GM13976 (cell line): Measurements from ENCODE around the gene SYCP2.
A peak's percentile ranks its signal among the peaks of the same experiment; 100 is the strongest.

Source experiments
- DNase-seq: peaks from one replicate; pipeline ENCODE4 v3.0.0; 2012; ENCODE audit warnings: low spot score
- in situ Hi-C: fragments of 300-500 bp; cut with MboI; formaldehyde crosslinking; loops from one replicate; pipeline ENCODE4 v1.12.0; 2022; ENCODE audit warnings: low sequenced_read_pairs, mixed read lengths, inconsistent platforms; ENCODE audit not compliant: unreplicated experiment
- TF ChIP-seq, protein P1 (sequence below): IDR thresholded peaks from 2 replicates; pipeline ENCODE4 v1.5.1; 2012; ENCODE audit warnings: borderline replicate concordance, mild to moderate bottlenecking; ENCODE audit not compliant: insufficient read depth; ENCODE audit errors: extremely low read depth, missing control alignments, control extremely low read depth

SYCP2 gene

DNA sequence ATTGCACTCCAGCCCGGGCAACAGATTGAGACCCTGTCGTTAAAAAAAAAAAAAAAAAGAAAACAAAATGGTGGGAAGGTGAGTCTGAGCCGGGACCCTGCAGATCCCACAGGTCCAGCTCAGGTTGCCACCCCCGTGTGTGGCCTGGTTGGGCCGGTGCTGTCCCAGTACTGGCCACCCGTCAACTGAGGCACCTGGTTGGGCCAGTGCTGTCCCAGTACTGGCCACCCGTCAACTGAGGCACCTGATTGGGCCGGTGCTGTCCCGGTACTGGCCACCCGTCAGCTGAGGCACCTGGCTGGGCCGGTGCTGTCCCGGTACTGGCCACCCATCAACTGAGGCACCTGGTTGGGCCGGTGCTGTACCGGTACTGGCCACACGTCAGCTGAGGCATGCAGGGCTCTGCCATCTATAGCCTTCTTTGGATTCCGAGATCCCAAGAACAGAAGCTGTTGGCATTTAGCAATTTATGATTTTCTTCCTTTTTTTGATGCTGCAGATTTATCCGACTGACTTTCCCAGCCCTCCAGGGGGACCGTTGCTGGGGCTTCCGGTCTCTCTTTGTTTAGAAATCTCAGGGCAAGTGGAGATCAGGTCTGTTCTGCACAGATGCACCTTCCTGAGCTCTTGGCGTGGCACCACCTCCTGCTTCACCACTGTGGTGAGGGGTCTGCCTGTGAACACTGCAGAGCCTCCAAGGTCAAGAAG lies 113.8 kb downstream of the SYCP2 start:
- in situ Hi-C loops, result no loop called here
- DNase-seq, result no peak
- TF ChIP-seq, protein P1, sequence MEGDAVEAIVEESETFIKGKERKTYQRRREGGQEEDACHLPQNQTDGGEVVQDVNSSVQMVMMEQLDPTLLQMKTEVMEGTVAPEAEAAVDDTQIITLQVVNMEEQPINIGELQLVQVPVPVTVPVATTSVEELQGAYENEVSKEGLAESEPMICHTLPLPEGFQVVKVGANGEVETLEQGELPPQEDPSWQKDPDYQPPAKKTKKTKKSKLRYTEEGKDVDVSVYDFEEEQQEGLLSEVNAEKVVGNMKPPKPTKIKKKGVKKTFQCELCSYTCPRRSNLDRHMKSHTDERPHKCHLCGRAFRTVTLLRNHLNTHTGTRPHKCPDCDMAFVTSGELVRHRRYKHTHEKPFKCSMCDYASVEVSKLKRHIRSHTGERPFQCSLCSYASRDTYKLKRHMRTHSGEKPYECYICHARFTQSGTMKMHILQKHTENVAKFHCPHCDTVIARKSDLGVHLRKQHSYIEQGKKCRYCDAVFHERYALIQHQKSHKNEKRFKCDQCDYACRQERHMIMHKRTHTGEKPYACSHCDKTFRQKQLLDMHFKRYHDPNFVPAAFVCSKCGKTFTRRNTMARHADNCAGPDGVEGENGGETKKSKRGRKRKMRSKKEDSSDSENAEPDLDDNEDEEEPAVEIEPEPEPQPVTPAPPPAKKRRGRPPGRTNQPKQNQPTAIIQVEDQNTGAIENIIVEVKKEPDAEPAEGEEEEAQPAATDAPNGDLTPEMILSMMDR, result no peak

- in situ Hi-C loops, result no loop called here
- no peak for DNase-seq
- TF ChIP-seq, protein P1, result no peak
Measured at GRCh38 chr20:59818911-59819310, 114.5 kb downstream of the SYCP2 start.

DNA sequence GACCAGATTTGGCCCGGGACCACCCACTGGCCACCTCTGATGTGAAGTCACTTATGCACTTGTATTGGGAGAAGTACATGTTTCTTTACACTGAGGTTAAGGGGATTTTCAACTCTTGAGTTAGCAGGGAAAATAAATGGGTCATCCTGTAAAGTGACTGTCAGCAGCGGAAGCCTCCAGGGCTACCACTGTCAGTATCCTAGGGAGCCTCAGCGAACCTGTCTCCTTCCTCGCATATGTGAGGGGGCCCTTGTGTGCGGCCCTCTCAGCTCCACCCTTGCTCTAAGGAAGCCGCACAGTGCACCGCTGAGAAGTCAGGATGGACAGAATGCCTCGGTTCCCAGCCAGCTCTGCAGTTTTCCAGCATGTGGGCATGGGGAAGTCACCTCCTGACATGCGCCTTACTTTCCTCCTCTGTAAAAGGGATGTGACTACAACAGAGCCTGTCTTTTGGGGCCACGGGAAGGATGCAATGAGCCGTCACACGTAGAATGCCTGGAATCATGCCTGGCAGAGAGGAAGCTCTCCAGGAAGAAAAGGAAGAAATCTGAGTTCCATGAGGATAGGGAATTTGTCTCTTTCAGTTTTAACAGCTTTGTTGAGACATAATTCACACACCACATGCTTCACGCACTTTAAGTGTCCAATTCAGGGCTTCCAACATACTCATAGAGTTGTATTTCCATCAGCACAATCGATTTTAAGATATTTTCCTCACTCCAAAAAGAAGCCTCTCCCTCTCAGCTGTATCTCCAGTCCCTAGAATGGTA lies 115.4 kb downstream of the SYCP2 start:
- in situ Hi-C loops, result no loop called here

GRCh38 chr20:59817406-59817805 lies 116.0 kb downstream of the SYCP2 start:
- DNase-seq, result no peak
- TF ChIP-seq, protein P1, result no peak
- in situ Hi-C loops, result no loop called here

More for the DNA sequence above, 115.4 kb downstream of the SYCP2 start:
- DNase-seq, result peak; percentile 5
- TF ChIP-seq, protein P1, result no peak

DNA sequence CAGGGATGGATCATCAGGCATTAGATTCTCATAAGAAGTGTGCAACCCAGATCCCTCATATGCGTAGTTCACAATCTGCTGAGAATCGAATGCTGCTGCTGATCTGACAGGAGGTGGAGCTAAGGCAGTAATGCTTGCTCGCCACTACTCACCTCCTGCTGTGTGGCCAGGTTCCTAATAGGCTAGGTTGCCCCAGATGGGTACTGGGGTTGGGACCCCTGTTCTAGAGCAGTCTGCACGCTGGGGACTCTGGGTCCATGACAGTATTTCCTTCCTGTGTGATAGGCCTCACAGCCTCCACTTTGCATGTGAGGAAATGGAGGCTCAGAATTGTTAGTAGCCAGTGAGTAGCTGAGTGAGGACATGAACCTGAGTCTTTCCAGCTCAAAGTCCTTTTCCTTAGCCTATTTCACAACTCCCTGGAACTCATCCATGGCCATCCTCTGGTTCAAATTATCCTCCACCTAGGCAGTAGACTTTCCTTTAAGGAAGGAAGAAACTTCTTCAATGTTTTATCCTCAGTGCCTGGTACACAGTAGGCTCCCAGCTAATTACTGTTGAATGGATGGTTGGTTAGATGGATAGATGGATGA lies 117.2 kb downstream of the SYCP2 start:
- no peak for DNase-seq

GRCh38 chr20:59814840-59815340 lies 118.5 kb downstream of the SYCP2 start:
- peak; percentile 9 for DNase-seq
- TF ChIP-seq, protein P1, result no peak
- in situ Hi-C loops, result no loop called here

More for the DNA sequence above, 117.2 kb downstream of the SYCP2 start:
- TF ChIP-seq, protein P1, result no peak
- in situ Hi-C loops, result no loop called here
